ENCODE results near the gene CYP46A1.
"Not testable (repeated sequence)": the region's sequence is repeated elsewhere in the genome, so short reads cannot be mapped to it uniquely, and the experiment has no call there.

CYP46A1 gene

GRCh38 chr14:99657645-99658155 lies 26.4 kb upstream of the CYP46A1 start:
- DNase-seq (ENCODE audit: low read depth in 1 of 2, low spot score in 1 of 2), result no peak

- DNase-seq (ENCODE audit: low read depth in 1 of 2, low spot score in 1 of 2), result no peak
Observed at GRCh38 chr14:99658218-99658845, 25.8 kb upstream of the CYP46A1 start.

DNA sequence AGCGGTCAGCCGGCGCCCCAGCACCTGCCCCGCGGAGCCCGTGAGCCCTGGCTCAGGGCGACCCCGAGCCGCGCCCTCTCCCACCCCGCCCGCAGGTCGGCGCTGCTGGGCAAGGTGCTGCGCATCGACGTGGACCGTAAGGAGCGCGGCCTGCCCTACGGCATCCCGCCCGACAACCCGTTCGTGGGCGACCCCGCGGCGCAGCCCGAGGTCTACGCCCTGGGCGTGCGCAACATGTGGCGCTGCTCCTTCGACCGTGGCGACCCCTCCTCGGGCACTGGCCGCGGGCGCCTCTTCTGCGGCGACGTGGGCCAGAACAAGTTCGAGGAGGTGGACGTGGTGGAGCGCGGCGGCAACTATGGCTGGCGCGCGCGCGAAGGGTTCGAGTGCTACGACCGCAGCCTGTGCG lies 24.8 kb upstream of the CYP46A1 start:
- DNase-seq (ENCODE audit: low read depth in 1 of 2, low spot score in 1 of 2), result no peak

GRCh38 chr14:99660006-99660566 lies 24.0 kb upstream of the CYP46A1 start:
- no peak for DNase-seq (ENCODE audit: low read depth in 1 of 2, low spot score in 1 of 2)

- DNase-seq (ENCODE audit: low read depth in 1 of 2, low spot score in 1 of 2), result no peak
Observed at GRCh38 chr14:99660794-99661193, 23.3 kb upstream of the CYP46A1 start.

- not testable (repeated sequence) for DNase-seq (ENCODE audit: low read depth in 1 of 2, low spot score in 1 of 2)
Observed at GRCh38 chr14:99661206-99661605, 22.9 kb upstream of the CYP46A1 start.

GRCh38 chr14:99662846-99663245 lies 21.3 kb upstream of the CYP46A1 start:
- no peak for DNase-seq (ENCODE audit: low read depth in 1 of 2, low spot score in 1 of 2)

DNA sequence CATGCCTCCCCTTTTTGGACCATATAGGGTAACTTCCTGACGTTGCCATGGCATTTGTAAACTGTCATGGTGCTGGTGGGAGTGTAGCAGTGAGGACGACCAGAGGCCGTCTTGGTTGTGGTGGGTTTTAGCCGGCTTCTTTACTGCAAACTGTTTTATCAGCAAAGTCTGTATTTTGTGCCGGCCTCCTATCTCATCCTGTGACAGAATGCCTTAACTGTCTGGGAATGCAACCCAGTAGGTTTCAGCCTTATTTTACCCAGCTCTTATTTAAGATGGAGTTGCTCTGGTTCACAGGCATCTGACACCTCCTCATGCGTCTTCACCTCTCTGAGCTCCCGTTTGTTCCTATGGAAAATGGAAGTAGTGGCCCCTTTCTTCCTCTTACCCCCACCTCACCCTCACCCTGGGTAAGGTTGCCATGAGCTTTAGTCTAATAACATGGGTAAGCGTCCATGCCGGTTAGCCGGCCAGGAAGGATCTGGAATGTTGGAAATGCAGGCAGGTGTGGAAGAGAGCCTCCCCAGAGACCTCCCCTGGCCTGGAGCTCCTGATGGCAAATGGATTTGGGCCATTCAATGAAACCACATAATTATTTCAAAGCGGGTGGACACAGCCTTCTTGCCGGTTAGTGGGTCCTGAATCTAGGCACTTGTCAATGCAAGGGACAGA lies 20.6 kb upstream of the CYP46A1 start:
- DNase-seq (ENCODE audit: low read depth in 1 of 2, low spot score in 1 of 2), result no peak

DNA sequence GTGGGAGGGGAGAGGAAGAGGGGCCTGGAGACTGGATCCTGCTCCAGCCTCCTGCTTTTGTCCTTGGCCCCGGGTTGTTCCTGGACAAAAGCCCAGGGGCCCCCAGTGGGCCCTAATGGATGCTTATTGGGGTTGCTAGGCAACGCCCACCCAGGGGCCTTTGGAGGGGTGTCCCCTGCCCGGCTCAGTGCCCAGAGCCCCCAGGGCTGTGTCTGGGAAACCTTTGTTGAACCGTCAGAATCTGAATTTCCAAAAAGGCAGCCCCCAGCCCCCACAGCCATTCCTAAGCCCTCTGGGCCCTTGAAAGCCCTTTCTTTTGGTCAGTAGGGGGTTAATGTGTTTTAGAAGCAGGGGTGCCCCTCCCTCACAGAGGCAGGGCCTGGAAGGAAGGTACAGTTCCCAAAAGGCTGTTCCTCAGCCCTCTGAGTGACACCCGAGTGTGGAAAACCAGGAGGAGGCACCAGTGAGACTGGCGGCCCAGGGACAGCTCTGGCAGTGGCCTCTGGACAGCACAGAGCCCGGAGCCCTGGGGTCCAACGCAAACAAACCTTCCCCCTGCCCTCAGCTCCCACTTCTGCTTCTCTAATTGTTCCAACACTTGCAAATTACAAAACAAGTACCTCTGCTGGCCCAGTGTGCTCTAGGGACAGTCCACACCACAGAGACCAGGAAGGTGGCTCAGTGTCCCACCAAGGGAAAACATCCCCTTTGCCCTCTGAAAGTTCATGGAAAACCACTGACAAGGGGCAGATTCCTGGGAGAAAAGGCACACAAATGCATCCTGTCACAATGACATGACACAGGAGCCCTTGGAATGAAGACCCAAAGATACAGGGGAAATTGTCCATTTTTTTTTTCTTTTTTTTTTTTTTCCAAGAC lies 19.8 kb upstream of the CYP46A1 start:
- no peak for DNase-seq (ENCODE audit: low read depth in 1 of 2, low spot score in 1 of 2)

GRCh38 chr14:99664937-99665273 lies 19.2 kb upstream of the CYP46A1 start:
- DNase-seq (ENCODE audit: low read depth in 1 of 2, low spot score in 1 of 2), result no peak

DNA sequence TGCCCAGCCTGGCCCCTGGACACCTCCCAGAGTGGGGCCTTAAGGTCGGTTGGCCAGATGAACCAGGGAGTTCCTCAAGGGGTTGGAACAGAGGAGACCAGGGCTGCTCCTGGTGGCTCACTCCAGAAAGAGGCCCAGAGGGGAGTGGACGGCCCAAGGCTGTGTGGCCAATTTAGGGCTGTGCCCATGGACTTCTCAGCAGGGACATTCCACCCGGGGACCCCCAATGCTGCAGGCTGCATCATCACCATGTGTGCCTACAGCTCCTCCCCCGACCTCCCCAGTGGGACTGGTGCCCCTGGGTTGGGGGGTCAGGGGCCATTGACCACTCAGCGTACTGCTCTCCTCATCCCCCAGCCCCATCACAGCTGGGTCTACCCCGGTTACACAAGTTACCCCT lies 17.6 kb upstream of the CYP46A1 start:
- no peak for DNase-seq (ENCODE audit: low read depth in 1 of 2, low spot score in 1 of 2)

DNA sequence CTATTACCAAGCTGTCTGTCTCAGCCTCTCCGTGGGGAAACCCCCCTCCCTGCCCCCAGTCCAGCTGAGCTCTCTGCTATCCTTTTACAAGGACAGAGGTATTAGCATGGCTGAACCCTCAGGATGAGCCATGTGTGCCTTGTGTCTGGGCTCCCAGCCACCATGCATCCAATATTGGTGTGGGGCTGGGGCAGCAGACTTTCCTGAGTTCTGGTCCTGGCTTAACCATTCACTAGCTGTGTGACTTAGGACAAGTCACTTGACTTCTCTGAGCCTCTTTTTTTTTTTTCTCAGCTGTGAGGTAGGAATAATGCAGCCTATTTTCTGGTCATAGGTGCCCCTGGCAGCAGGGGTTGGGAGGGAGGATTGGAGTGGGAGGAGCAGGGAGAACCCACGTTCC lies 17.1 kb upstream of the CYP46A1 start:
- no peak for DNase-seq (ENCODE audit: low read depth in 1 of 2, low spot score in 1 of 2)

DNA sequence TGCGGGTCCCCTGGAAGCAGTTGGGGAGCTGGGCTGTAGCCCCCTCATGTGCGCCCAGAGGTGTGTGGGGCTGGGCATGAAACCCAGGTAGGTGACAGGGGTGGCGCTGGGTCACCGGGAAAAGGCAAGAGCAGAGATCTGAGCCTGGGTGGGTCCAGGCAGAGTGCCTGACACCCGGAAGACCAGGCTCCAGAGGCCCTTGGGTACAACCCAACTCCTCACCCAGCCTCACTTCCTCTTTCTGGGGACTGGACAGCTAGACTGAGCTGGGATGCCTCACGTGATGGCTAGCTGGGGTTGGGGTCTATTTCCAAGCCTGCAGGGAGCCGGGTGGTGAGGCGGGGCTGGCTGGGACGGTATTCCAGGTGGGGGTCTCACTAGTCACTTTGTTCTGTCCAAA lies 16.3 kb upstream of the CYP46A1 start:
- DNase-seq (ENCODE audit: low read depth in 1 of 2, low spot score in 1 of 2), result no peak

DNA sequence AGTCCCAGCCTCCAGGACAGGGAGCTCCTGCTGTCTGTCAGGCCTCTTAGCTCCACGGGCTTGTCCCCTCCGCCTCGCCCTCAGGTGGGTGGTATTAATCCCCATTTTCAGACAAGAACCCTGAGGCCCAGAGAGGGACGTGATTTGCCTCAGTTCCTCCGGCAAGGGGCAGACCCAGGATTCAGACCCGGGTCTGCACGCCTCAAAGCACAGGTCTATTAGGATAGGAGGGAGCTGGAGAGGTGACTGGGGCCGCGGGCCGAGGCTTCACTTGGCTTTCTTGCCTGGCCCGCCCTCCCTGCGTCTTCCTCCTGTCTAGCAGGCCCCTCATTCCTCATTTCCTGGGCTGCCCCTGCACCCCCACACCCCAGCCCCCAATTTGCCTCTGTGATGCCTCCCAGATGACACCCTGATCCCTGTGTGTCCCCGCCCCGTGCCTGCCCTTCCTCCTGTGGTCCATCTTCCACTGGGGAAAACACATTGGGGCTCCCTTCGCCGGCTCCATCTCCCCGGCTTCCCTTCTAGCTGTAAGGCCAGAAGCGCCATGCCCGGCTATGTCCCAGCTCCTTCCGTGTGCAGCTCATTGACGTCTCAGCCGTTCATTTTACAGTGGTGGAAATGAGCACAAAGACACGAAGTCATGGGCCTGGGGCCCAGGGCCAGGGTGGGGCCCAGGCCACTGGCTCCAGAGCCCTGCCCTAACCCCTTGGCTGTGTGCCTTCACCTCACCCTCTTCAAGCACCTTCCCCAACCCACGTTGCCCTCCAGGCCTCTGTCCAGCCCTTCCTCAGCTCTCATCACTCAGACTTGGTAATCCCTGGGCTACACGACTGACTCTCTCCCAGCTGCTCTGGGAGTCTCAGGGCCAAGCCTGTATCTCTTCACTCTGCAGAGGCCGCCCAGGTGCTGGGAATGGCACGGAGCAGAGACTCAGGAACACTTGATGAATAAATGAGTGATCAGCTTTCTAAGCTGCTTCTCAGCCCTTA lies 15.5 kb upstream of the CYP46A1 start:
- DNase-seq (ENCODE audit: low read depth in 1 of 2, low spot score in 1 of 2), result no peak

GRCh38 chr14:99670361-99671234 lies 13.5 kb upstream of the CYP46A1 start:
- DNase-seq (ENCODE audit: low read depth in 1 of 2, low spot score in 1 of 2), result no peak

- no peak for DNase-seq (ENCODE audit: low read depth in 1 of 2, low spot score in 1 of 2)
Observed at GRCh38 chr14:99671235-99672224, 12.6 kb upstream of the CYP46A1 start.

DNA sequence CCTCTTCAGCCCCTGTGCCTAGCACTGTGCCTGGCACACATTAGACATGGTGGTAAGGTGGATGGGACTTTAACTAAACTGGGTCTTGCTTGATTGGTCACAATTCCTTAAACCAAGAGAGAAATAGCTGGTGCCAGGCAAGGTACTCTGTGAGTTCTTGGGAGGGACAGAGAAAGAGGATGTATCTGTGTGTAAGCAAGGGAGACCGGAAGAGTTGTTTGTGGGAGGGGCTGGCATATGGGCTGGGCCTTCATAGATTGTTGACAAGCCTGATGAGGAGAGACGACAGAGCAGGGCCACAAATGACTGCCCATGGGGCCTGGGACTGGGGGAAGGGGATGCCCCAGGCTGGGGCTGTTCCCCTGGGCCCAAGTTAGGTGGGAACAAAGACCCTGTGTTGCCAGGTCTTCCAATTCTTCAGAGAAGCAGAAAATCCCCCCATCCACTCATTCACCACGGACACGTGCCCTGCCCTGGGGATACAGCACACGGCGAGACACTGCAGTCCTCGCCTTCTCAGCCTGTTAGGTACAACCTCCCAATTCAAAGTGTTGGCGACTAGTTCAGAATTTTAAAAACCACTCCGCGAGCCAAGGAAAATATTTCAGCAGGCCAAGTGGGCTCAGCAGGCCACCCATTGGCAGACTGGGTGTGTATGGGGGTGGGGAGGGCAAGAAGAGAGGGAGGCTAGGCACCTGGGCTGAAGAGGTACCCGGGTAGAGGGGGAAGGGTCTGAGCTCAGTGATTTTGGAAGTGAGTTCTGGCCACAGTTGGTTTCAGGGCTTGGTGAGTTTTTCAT lies 11.4 kb upstream of the CYP46A1 start:
- DNase-seq (ENCODE audit: low read depth in 1 of 2, low spot score in 1 of 2), result no peak
